Activated CD4-positive, alpha-beta T cell treated with anti-CD3 and anti-CD28 coated beads, Interleukin-2, amount 50 U/mL, for 1 hour (primary cell): Measurements from ENCODE around the gene ATP8A2.

Source experiments
- DNase-seq: peaks from one replicate; pipeline ENCODE4 v3.0.0-alpha.2; 2020

ATP8A2 gene

GRCh38 chr13:25982907-25983306 is 611.1 kb downstream of the ATP8A2 start:
- DNase-seq = no peak

- no peak for DNase-seq
These were observed 616.2 kb downstream of the ATP8A2 start for GRCh38 chr13:25987987-25988386.

- no peak for DNase-seq
These were observed 616.9 kb downstream of the ATP8A2 start for GRCh38 chr13:25988661-25989060.

- DNase-seq = no peak
These were observed 619.0 kb downstream of the ATP8A2 start for GRCh38 chr13:25990801-25991200.

GRCh38 chr13:25992076-25992475 is 620.3 kb downstream of the ATP8A2 start:
- no peak for DNase-seq

GRCh38 chr13:26007261-26008125 is 635.7 kb downstream of the ATP8A2 start:
- DNase-seq = no peak

- DNase-seq = no peak
These were observed 638.9 kb downstream of the ATP8A2 start for GRCh38 chr13:26010487-26011207.

GRCh38 chr13:26011208-26011573 is 639.4 kb downstream of the ATP8A2 start:
- no peak for DNase-seq

GRCh38 chr13:26011996-26012821 is 640.4 kb downstream of the ATP8A2 start:
- DNase-seq = peak; percentile 62

GRCh38 chr13:26012995-26013394 is 641.2 kb downstream of the ATP8A2 start:
- DNase-seq = no peak

- no peak for DNase-seq
These were observed 643.7 kb downstream of the ATP8A2 start for GRCh38 chr13:26015271-26016125.

GRCh38 chr13:26016189-26016588 is 644.4 kb downstream of the ATP8A2 start:
- DNase-seq = no peak

GRCh38 chr13:26017196-26017921 is 645.6 kb downstream of the ATP8A2 start:
- no peak for DNase-seq

- DNase-seq = no peak
These were observed 646.3 kb downstream of the ATP8A2 start for GRCh38 chr13:26017932-26018665.

- DNase-seq = no peak
These were observed 647.5 kb downstream of the ATP8A2 start for GRCh38 chr13:26019251-26019650.

- no peak for DNase-seq
These were observed 648.4 kb downstream of the ATP8A2 start for GRCh38 chr13:26019881-26020870.

- no peak for DNase-seq
These were observed 649.1 kb downstream of the ATP8A2 start for GRCh38 chr13:26020891-26021290.

- DNase-seq = no peak
These were observed 649.7 kb downstream of the ATP8A2 start for GRCh38 chr13:26021516-26021915.

GRCh38 chr13:26021956-26022355 is 650.2 kb downstream of the ATP8A2 start:
- DNase-seq = no peak
